WTC11 (cell line): Measurements from ENCODE around the gene ANKRD52. TPM values are rescaled to one million over a fixed set of nuclear protein-coding genes. Genes with fewer than 3 reads are reported as not detected.
A peak's percentile ranks its signal among the peaks of the same experiment; 100 is the strongest.

ENCODE experiments used
- ATAC-seq: fragments of 200-7000 bp; cut with Tn5 transposase; 2 replicates; pipeline ENCODE4 v1.10.0; 2021; ENCODE audit warnings: mild to moderate bottlenecking, moderate library complexity
- CTCF ChIA-PET: fragments of 300-600 bp; sonication (Branson Sonifier 250); formaldehyde crosslinking; loops from one replicate; lab custom pipeline; 2021; ENCODE audit warnings: antibody characterized with exemption; lab: Charles Lee
- POLR2A ChIA-PET: fragments of 350-600 bp; sonication (Branson Sonifier 250); formaldehyde crosslinking; loops from one replicate; lab custom pipeline; 2021; ENCODE audit warnings: antibody characterized with exemption; lab: Charles Lee
- DNase-seq: peaks from one replicate; pipeline ENCODE4 v3.0.0; 2021; ENCODE audit warnings: low spot score
- H3K27ac Mint-ChIP-seq: 2 replicates; pipeline ENCODE4 v1.8.0; 2021; ENCODE audit warnings: mixed read lengths
- H3K27me3 Mint-ChIP-seq: 2 replicates; pipeline ENCODE4 v1.8.0; 2021; ENCODE audit warnings: low read depth, mild to moderate bottlenecking, moderate library complexity, mixed read lengths
- H3K36me3 Mint-ChIP-seq: 2 replicates; pipeline ENCODE4 v1.8.0; 2021; ENCODE audit warnings: mixed read lengths
- H3K4me1 Mint-ChIP-seq: 2 replicates; pipeline ENCODE4 v1.8.0; 2022; ENCODE audit warnings: mixed read lengths
- H3K4me3 Mint-ChIP-seq: 2 replicates; pipeline ENCODE4 v1.8.0; 2021; ENCODE audit warnings: mild to moderate bottlenecking, moderate library complexity, mixed read lengths
- H3K9me3 Mint-ChIP-seq: 2 replicates; pipeline ENCODE4 v1.8.0; 2021; ENCODE audit warnings: mixed read lengths
- ARID4B ChIP-seq: sonication (generic); formaldehyde crosslinking; IDR thresholded peaks from 2 replicates; pipeline ENCODE4 v1.8.0; 2023; ENCODE audit warnings: missing genetic modification reagents, mild to moderate bottlenecking, borderline replicate concordance
- ATF1 ChIP-seq: sonication (generic); formaldehyde crosslinking; IDR thresholded peaks from 2 replicates; pipeline ENCODE4 v1.8.1; 2023; ENCODE audit warnings: mild to moderate bottlenecking, moderate library complexity, missing genetic modification reagents
- CBFB ChIP-seq: sonication (generic); formaldehyde crosslinking; IDR thresholded peaks from 2 replicates; pipeline ENCODE4 v1.8.1; 2022; ENCODE audit warnings: mild to moderate bottlenecking, low read depth, missing genetic modification reagents
- FOXJ3 ChIP-seq: sonication (generic); formaldehyde crosslinking; IDR thresholded peaks from 2 replicates; pipeline ENCODE4 v1.9.0; 2021; ENCODE audit warnings: missing genetic modification reagents, mild to moderate bottlenecking, borderline replicate concordance
- GTF2I ChIP-seq: fragments of 250-450 bp; sonication (Bioruptor Pico); conservative IDR thresholded peaks from 2 replicates; pipeline ENCODE4 v1.4.0; 2021; ENCODE audit warnings: mild to moderate bottlenecking
- JAZF1 ChIP-seq: fragments of 250-450 bp; sonication (Bioruptor Pico); IDR thresholded peaks from 2 replicates; pipeline ENCODE4 v1.9.0; 2021; ENCODE audit warnings: moderate library complexity, mild to moderate bottlenecking, inconsistent platforms
- NFYB ChIP-seq: sonication (generic); formaldehyde crosslinking; conservative IDR thresholded peaks from 2 replicates; pipeline ENCODE4 v1.8.0; 2022; ENCODE audit warnings: low read depth, missing genetic modification reagents
- NR1H2 ChIP-seq: sonication (generic); formaldehyde crosslinking; IDR thresholded peaks from 2 replicates; pipeline ENCODE4 v1.9.0; 2021; ENCODE audit warnings: mild to moderate bottlenecking, moderate library complexity, missing genetic modification reagents
- SOX15 ChIP-seq: fragments of 250-450 bp; sonication (Bioruptor Pico); IDR thresholded peaks from 2 replicates; pipeline ENCODE4 v1.9.0; 2021; ENCODE audit warnings: mild to moderate bottlenecking
- SP1 ChIP-seq: sonication (generic); formaldehyde crosslinking; conservative IDR thresholded peaks from 2 replicates; pipeline ENCODE4 v1.8.1; 2022; ENCODE audit warnings: missing genetic modification reagents
- TEAD1 ChIP-seq: sonication (generic); formaldehyde crosslinking; IDR thresholded peaks from 2 replicates; pipeline ENCODE4 v1.8.0; 2022; ENCODE audit warnings: mild to moderate bottlenecking, missing genetic modification reagents
- ZBTB21 ChIP-seq: sonication (generic); formaldehyde crosslinking; IDR thresholded peaks from 2 replicates; pipeline ENCODE4 v1.8.1; 2023; ENCODE audit warnings: mild to moderate bottlenecking, missing genetic modification reagents, borderline replicate concordance
- ZNF219 ChIP-seq: sonication (generic); formaldehyde crosslinking; IDR thresholded peaks from 2 replicates; pipeline ENCODE4 v1.8.0; 2023; ENCODE audit warnings: missing genetic modification reagents, mild to moderate bottlenecking, borderline replicate concordance
- ZSCAN18 ChIP-seq: fragments of 250-450 bp; sonication (Bioruptor Pico); IDR thresholded peaks from 2 replicates; pipeline ENCODE4 v2.1.2; 2022; ENCODE audit warnings: mild to moderate bottlenecking, moderate library complexity
- total RNA-seq: library from RNA; stranded (reverse); gene quantifications from 3 replicates; pipeline ENCODE4 v1.2.3, GENCODE V29; 2021
- TF ChIP-seq, protein P1 (sequence below): fragments of 250-450 bp; sonication (Bioruptor Pico); conservative IDR thresholded peaks from 2 replicates; pipeline ENCODE4 v1.9.0; 2021; ENCODE audit warnings: mild to moderate bottlenecking

ANKRD52 gene
- total RNA-seq, 1 experiment from 2014 or later, result 41.2 TPM

- peak overlapping the region; percentile 29 for H3K27ac Mint-ChIP-seq
- DNase-seq (peak; percentile 36), ATAC-seq (no peak)
- H3K9me3 Mint-ChIP-seq, result no peaks in the 10 kb centered on the region
- peaks cover 18% of the 10 kb centered on the region for H3K4me1 Mint-ChIP-seq
- peak overlapping the region; percentile 95 for H3K4me3 Mint-ChIP-seq
- H3K27me3 Mint-ChIP-seq, result 0 out of 2 replicates have a peak, but pooled peaks cover 3% of the 10 kb centered on the region
- no peak for TF ChIP-seq GTF2I (CRISPR knock-in tag)
- TF ChIP-seq ZBTB21 (CRISPR knock-in tag), result no peak
- no peak for TF ChIP-seq JAZF1 (CRISPR knock-in tag)
- no peak for TF ChIP-seq ARID4B (CRISPR knock-in tag)
- TF ChIP-seq ZNF219 (CRISPR knock-in tag), result no peak
- TF ChIP-seq SOX15 (CRISPR knock-in tag), result no peak
- TF ChIP-seq FOXJ3 (CRISPR knock-in tag), result no peak
- TF ChIP-seq, all 79 proteins: peak for 0
- peaks cover 46% of the 10 kb centered on the region for H3K36me3 Mint-ChIP-seq
- POLR2A ChIA-PET, result interaction anchor here (0.5 to 2.9 kb wide), 4 partner anchors 10 to 119 kb away, joined by 3 to 16 read pairs (median 3); partner anchors contain the start of genes COQ10A and RNF41
- CTCF ChIA-PET, result interaction anchor here (0.6 to 4.9 kb wide), 16 partner anchors 11 to 380 kb away, joined by 3 to 66 read pairs (median 4); partner anchors contain the start of genes COQ10A, ESYT1, RNF41 and SLC39A5
Observed at GRCh38 chr12:56256326-56256960, 1.7 kb downstream of the ANKRD52 start.

DNA sequence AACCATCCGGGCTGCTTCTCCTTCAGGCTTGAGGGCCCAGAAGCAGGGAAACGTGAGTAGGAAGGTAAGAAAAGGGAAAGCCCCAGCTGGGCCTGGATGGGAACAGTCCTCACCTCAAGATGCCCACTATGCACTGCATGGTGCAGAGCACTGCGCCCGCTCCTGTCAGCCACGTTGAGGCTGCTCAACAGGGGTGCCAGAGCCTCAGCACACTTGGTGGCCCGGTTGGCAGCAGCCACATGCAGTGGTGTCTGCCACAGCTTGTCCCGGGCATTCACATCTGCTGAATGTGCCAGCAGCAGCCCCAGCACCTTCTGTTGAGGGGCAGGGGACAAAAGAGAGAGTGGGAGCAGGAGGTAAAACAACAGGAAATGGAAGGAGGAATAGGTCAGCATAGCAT is 2.5 kb downstream of the ANKRD52 start:
- ATAC-seq (no peak), DNase-seq (no peak)
- no peaks in the 10 kb centered on the region for H3K27me3 Mint-ChIP-seq
- ChIA-PET CTCF (interaction anchor here (0.6 to 4.9 kb wide), 8 partner anchors 19 to 248 kb away, joined by 3 to 38 read pairs (median 4); partner anchors contain the start of genes ESYT1, SLC39A5 and SMARCC2), POLR2A (interaction anchor here (2.9 kb wide), 1 partner anchor 34 kb away, joined by 16 read pairs; the partner anchor contains the start of gene RNF41)
- H3K4me3 Mint-ChIP-seq, result no peak overlapping the region
- TF ChIP-seq CBFB (CRISPR knock-in tag) (no peak), ZBTB21 (CRISPR knock-in tag) (no peak), ZSCAN18 (no peak), NR1H2 (CRISPR knock-in tag) (no peak), TEAD1 (CRISPR knock-in tag) (no peak), NFYB (CRISPR knock-in tag) (no peak), ATF1 (CRISPR knock-in tag) (no peak), SP1 (no peak)
- TF ChIP-seq, protein P1, sequence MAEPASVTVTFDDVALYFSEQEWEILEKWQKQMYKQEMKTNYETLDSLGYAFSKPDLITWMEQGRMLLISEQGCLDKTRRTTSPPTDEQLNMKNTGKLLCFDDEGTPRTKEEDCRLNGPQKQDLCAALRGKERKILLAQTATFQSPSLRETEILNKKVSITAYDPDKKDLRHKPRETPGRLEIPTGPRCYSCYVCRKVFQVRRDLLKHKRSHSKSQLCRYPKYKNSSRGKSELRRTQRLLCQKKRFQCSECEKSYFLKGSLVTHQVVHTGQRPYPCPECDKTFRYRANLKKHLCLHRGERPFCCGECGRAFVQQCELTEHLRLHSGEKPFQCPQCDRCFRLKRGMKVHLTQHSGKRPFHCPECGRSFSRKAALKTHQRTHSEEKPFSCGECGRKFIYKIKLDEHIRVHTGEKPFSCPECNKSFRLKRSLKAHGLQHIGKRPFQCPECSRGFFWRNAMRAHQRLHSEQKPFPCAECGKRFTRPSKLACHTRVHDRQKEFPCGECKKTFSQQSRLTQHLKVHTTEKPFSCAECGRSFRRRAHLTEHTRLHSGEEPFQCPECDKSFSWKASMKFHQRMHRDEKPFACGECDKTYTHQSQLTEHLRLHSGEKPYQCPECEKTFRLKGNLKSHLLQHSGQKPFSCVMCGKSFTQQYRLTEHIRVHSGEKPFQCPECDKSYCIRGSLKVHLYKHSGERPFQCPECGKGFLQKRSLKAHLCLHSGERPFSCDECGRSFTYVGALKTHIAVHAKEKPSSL, result no peak
- H3K36me3 Mint-ChIP-seq, result peaks cover 48% of the 10 kb centered on the region
- H3K4me1 Mint-ChIP-seq, result peaks cover 18% of the 10 kb centered on the region
- H3K27ac Mint-ChIP-seq, result no peak overlapping the region
- H3K9me3 Mint-ChIP-seq, result no peaks in the 10 kb centered on the region
